Esophagus squamous epithelium (tissue), 4 donors: ENCODE data around the gene DYNLT4.

ENCODE experiments used
- POLR2A ChIP-seq, 4 donors: fragments of 450-650 bp; IDR thresholded peaks; one replicate each; pipeline ENCODE4 v1.6.1; 2017; ENCODE audit warnings: antibody characterized with exemption in 4 of 4, mild to moderate bottlenecking in 4 of 4, moderate library complexity in 3 of 4
- TF ChIP-seq, protein P1 (sequence below), 6 experiments: fragments of 450-650 bp in 4 of 6; fragments of 200-600 bp in 2 of 6; sonication (generic) in 2 of 6; IDR thresholded peaks; one replicate each; pipeline ENCODE4 v1.5.1; 2016 to 2019; ENCODE audit warnings: antibody characterized with exemption in 6 of 6, mild to moderate bottlenecking in 4 of 6, moderate library complexity in 4 of 6

GRCh38 chr1:44848456-44849181 lies 41.5 kb upstream of the DYNLT4 start:
- TF ChIP-seq POLR2A (IDR thresholded peaks at IDR 0.05), result no peak
- TF ChIP-seq, protein P1, sequence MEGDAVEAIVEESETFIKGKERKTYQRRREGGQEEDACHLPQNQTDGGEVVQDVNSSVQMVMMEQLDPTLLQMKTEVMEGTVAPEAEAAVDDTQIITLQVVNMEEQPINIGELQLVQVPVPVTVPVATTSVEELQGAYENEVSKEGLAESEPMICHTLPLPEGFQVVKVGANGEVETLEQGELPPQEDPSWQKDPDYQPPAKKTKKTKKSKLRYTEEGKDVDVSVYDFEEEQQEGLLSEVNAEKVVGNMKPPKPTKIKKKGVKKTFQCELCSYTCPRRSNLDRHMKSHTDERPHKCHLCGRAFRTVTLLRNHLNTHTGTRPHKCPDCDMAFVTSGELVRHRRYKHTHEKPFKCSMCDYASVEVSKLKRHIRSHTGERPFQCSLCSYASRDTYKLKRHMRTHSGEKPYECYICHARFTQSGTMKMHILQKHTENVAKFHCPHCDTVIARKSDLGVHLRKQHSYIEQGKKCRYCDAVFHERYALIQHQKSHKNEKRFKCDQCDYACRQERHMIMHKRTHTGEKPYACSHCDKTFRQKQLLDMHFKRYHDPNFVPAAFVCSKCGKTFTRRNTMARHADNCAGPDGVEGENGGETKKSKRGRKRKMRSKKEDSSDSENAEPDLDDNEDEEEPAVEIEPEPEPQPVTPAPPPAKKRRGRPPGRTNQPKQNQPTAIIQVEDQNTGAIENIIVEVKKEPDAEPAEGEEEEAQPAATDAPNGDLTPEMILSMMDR (IDR thresholded peaks at IDR 0.05), result no peak
